ENCODE data around the gene ZC3H14. TPM values are rescaled to one million over a fixed set of nuclear protein-coding genes. Genes with fewer than 3 reads are reported as not detected.

The ZC3H14 gene
- total and polyA plus RNA-seq, 3 donors from 2014 or later: 208 to 354 (median 253) TPM

- intact Hi-C loops (cut with DNase I; ENCODE audit: low total_unique reads): no loop called here
These were observed 1.0 kb downstream of the ZC3H14 start for GRCh38 chr14:88563845-88564244.

GRCh38 chr14:88565427-88565826, 2.6 kb downstream of the ZC3H14 start:
- H3K4me1 ChIP-seq: peaks cover 4% of the 10 kb centered on the region
- H3K27me3 ChIP-seq: no peaks in the 10 kb centered on the region
- no peak overlapping the region for H3K4me3 ChIP-seq
- TF ChIP-seq POLR2A (IDR thresholded peaks at IDR 0.05): no peak
- TF ChIP-seq, protein P1, sequence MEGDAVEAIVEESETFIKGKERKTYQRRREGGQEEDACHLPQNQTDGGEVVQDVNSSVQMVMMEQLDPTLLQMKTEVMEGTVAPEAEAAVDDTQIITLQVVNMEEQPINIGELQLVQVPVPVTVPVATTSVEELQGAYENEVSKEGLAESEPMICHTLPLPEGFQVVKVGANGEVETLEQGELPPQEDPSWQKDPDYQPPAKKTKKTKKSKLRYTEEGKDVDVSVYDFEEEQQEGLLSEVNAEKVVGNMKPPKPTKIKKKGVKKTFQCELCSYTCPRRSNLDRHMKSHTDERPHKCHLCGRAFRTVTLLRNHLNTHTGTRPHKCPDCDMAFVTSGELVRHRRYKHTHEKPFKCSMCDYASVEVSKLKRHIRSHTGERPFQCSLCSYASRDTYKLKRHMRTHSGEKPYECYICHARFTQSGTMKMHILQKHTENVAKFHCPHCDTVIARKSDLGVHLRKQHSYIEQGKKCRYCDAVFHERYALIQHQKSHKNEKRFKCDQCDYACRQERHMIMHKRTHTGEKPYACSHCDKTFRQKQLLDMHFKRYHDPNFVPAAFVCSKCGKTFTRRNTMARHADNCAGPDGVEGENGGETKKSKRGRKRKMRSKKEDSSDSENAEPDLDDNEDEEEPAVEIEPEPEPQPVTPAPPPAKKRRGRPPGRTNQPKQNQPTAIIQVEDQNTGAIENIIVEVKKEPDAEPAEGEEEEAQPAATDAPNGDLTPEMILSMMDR (IDR thresholded peaks at IDR 0.05): no peak
- H3K9me3 ChIP-seq: no peaks in the 10 kb centered on the region
- H3K27ac ChIP-seq: no peak overlapping the region
- no peak for DNase-seq
- H3K36me3 ChIP-seq (ENCODE audit: low read depth, missing control alignments): no peaks in the 10 kb centered on the region
- intact Hi-C loops (cut with DNase I; ENCODE audit: low total_unique reads): no loop called here
- 88 to 92% methylated on average over 5 of the region's 5 CpGs for WGBS, 2 donors

More at GRCh38 chr14:88563845-88564244, 1.0 kb downstream of the ZC3H14 start:
- no peaks in the 10 kb centered on the region for H3K36me3 ChIP-seq (ENCODE audit: low read depth, missing control alignments)
- peaks cover 4% of the 10 kb centered on the region for H3K4me1 ChIP-seq
- no peaks in the 10 kb centered on the region for H3K9me3 ChIP-seq
- WGBS, 2 donors: 21 to 27% methylated on average over 7 of the region's 7 CpGs
- no peak for DNase-seq
- peak overlapping the region in 1 of 2 donors; percentile 89 for H3K27ac ChIP-seq
- H3K27me3 ChIP-seq: no peaks in the 10 kb centered on the region
- H3K4me3 ChIP-seq: peak overlapping the region; percentile 85 to 98
- TF ChIP-seq POLR2A (IDR thresholded peaks at IDR 0.05): no peak
- TF ChIP-seq, protein P1 (IDR thresholded peaks at IDR 0.05): no peak

DNA sequence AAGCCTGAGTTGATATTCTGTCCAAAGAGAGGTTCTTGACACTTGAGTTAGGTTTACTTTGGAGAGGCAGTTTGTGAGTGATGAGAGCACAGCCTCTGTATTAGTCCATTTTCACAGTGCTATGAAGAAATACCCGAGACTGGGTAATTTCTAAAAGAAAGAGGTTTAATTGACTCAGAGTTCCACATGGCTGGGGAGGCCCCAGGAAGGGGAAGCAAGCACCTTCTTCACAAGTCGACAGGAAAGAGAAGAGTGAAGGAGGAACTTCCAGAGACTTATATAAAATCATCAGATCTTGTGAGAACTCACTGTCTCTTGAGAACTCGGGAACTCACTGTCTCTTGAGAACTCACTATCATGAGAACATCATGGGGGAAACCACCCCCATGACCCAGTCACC, 5.4 kb downstream of the ZC3H14 start:
- H3K4me3 ChIP-seq: no peak overlapping the region
- 73 to 75% methylated on average over 3 of the region's 3 CpGs for WGBS, 2 donors
- H3K27me3 ChIP-seq: no peaks in the 10 kb centered on the region
- H3K36me3 ChIP-seq (ENCODE audit: low read depth, missing control alignments): no peaks in the 10 kb centered on the region
- no peak for TF ChIP-seq POLR2A (IDR thresholded peaks at IDR 0.05)
- TF ChIP-seq, protein P1 (IDR thresholded peaks at IDR 0.05): no peak
- no peak for DNase-seq
- H3K9me3 ChIP-seq: no peaks in the 10 kb centered on the region
- no peak overlapping the region for H3K27ac ChIP-seq
- no peaks in the 10 kb centered on the region for H3K4me1 ChIP-seq
- intact Hi-C loops (cut with DNase I; ENCODE audit: low total_unique reads): no loop called here

DNA sequence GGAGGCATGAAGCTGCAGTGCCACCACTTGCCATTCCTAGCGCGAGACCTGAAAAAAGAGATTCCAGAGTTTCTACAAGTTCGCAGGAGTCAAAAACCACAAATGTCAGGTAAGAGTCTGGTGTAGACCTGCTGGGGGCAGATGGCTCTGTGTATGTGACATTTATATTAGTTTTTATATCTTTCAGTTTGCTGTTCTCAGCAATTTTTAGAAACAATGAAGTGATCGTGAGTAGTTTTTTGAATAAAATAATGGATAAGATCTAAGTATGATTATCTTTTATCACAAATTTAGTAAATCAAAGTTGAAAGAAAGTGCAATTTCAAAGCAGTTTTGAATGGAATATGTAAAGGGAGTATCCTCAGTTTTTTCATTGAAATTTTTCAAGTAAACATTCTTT, 9.3 kb downstream of the ZC3H14 start:
- intact Hi-C loops (cut with DNase I; ENCODE audit: low total_unique reads): no loop called here
- Histone ChIP-seq H3K4me1 (no peaks in the 10 kb centered on the region), H3K27me3 (no peaks in the 10 kb centered on the region), H3K9me3 (no peaks in the 10 kb centered on the region), H3K36me3 (ENCODE audit: low read depth, missing control alignments) (no peaks in the 10 kb centered on the region), H3K4me3 (no peak overlapping the region), H3K27ac (no peak overlapping the region)
- WGBS, 2 donors: 92 to 96% methylated on average over 4 of the region's 4 CpGs
- DNase-seq: no peak
- TF ChIP-seq POLR2A (IDR thresholded peaks at IDR 0.05): no peak
- TF ChIP-seq, protein P1 (IDR thresholded peaks at IDR 0.05): no peak

- TF ChIP-seq, protein P1 (IDR thresholded peaks at IDR 0.05): no peak
- TF ChIP-seq POLR2A (IDR thresholded peaks at IDR 0.05): no peak
- intact Hi-C loops (cut with DNase I; ENCODE audit: low total_unique reads): no loop called here
- peaks cover 2% of the 10 kb centered on the region for H3K36me3 ChIP-seq (ENCODE audit: low read depth, missing control alignments)
- H3K4me3 ChIP-seq: no peak overlapping the region
- WGBS, 2 donors: 93 to 98% methylated on average over 5 of the region's 5 CpGs
- no peaks in the 10 kb centered on the region for H3K4me1 ChIP-seq
- no peak for DNase-seq
- no peaks in the 10 kb centered on the region for H3K27me3 ChIP-seq
- no peaks in the 10 kb centered on the region for H3K9me3 ChIP-seq
- no peak overlapping the region for H3K27ac ChIP-seq
These were observed 13.4 kb downstream of the ZC3H14 start for GRCh38 chr14:88576222-88576621.
